GM12878 (cell line): Measurements from ENCODE around the gene SATB2.

Experiments used
- CTCF ChIP-seq, 3 experiments: IDR thresholded peaks in 2 of 3; conservative IDR thresholded peaks in 1 of 3; 2 replicates each; pipeline ENCODE4 v1.5.1; 2011; ENCODE audit warnings: low read depth in 3 of 3, low read length in 3 of 3, mild to moderate bottlenecking in 3 of 3, control low read depth in 2 of 3, moderate library complexity in 2 of 3, inconsistent platforms in 1 of 3, mixed read lengths in 1 of 3; ENCODE audit not compliant: control insufficient read depth in 2 of 3, insufficient read depth in 1 of 3; ENCODE audit errors: extremely low read depth in 1 of 3
- TARDBP ChIP-seq: IDR thresholded peaks from 2 replicates; pipeline ENCODE4 v1.6.1; 2016; ENCODE audit warnings: borderline replicate concordance

GRCh38 chr2:199223791-199224190 is 233.9 kb downstream of the SATB2 start:
- TF ChIP-seq CTCF (IDR thresholded peaks at IDR 0.05 in 2 of 3, conservative IDR thresholded peaks at IDR 0.05 in 1 of 3; ENCODE audit: control insufficient read depth in 2 of 3, extremely low read depth in 1 of 3, insufficient read depth in 1 of 3, low read depth in 3 of 3, low read length in 3 of 3) (no peak), TARDBP (no peak)
